HepG2 (cell line): ENCODE measurements around the gene LRRC3B. TPM values are rescaled to one million over a fixed set of nuclear protein-coding genes. Genes with fewer than 3 reads are reported as not detected.

Experiments
- ATAC-seq: fragments of 200-7000 bp; cut with Tn5 transposase; 3 replicates; pipeline ENCODE4 v1.9.1; 2020; ENCODE audit warnings: mild to moderate bottlenecking, moderate library complexity
- BruUV-seq: library from RNA; stranded (reverse); fragments of 400-500 nt; replicated peaks from 2 replicates; lab custom pipeline; 2021; lab: Mats Ljungman, UMichigan
- CTCF ChIA-PET: fragments of 300-600 bp; formaldehyde crosslinking; extraction: SDS; loops from one replicate; lab custom pipeline; 2021; ENCODE audit warnings: low total read pairs, inconsistent platforms, low intra/inter-chr PET ratio; lab: Yijun Ruan, JAX
- POLR2A ChIA-PET: fragments of 350-600 bp; sonication (Branson Sonifier 250); formaldehyde crosslinking; loops from one replicate; lab custom pipeline; 2020; ENCODE audit warnings: antibody characterized with exemption, inconsistent platforms; lab: Yijun Ruan, JAX
- DNase-seq: peaks from one replicate; pipeline ENCODE4 v3.0.0-alpha.2; 2015; ENCODE audit warnings: low spot score
- FAIRE-seq: peaks from 3 replicates; lab custom pipeline; 2011; peaks lifted over from hg19 to GRCh38; lab: Jason Lieb, UNC
- H2AFZ ChIP-seq: one replicate; pipeline ENCODE4 v1.6.1; 2011; ENCODE audit warnings: low read length, inconsistent platforms
- H3K27ac ChIP-seq: fragments of 300-600 bp; 3 replicates; pipeline ENCODE4 v1.8.0; 2011; ENCODE audit warnings: mixed run types, mild to moderate bottlenecking, mixed read lengths, low read length, inconsistent platforms; ENCODE audit not compliant: insufficient read depth; ENCODE audit errors: extremely low read length
- H3K27me3 ChIP-seq, 2 experiments: fragments of 200-600 bp in 1 of 2; 2 replicates in 1 of 2; 3 replicates in 1 of 2; pipeline versions ENCODE4 v1.6.0 to v1.8.0; 2011; ENCODE audit warnings: low read length in 2 of 2, mild to moderate bottlenecking in 2 of 2, moderate library complexity in 2 of 2, inconsistent platforms in 1 of 2; ENCODE audit not compliant: insufficient read depth in 2 of 2, control insufficient read depth in 1 of 2
- H3K36me3 ChIP-seq, 2 experiments: fragments of 200-600 bp in 1 of 2; replicated peaks in 1 of 2; 2 replicates in 1 of 2; 3 replicates in 1 of 2; pipeline versions ENCODE4 v1.5.1 to v1.8.0; 2011; ENCODE audit warnings: low read length in 2 of 2, inconsistent platforms in 1 of 2; ENCODE audit not compliant: insufficient read depth in 2 of 2, control insufficient read depth in 1 of 2
- H3K4me1 ChIP-seq: 2 replicates; pipeline ENCODE4 v1.5.1; 2012; ENCODE audit warnings: low read length, inconsistent platforms; ENCODE audit not compliant: insufficient read depth
- H3K4me2 ChIP-seq: 2 replicates; pipeline ENCODE4 v1.6.0; 2011; ENCODE audit warnings: low read depth, low read length, inconsistent platforms
- H3K4me3 ChIP-seq, 3 experiments: fragments of 200-600 bp in 1 of 3; sonication (generic), shearing (Covaris generic) in 1 of 3; replicated peaks in 1 of 3; 2 replicates each; pipeline ENCODE4 v1.5.1; 2011 to 2016; ENCODE audit warnings: low read length in 3 of 3, inconsistent platforms in 2 of 3, low read depth in 2 of 3, mild to moderate bottlenecking in 2 of 3, control low read depth in 1 of 3, mixed read lengths in 1 of 3; ENCODE audit not compliant: insufficient read depth in 1 of 3
- H3K79me2 ChIP-seq: one replicate; pipeline ENCODE4 v1.6.1; 2011; ENCODE audit warnings: low read length, inconsistent platforms; ENCODE audit not compliant: insufficient read depth
- H3K9ac ChIP-seq: 2 replicates; pipeline ENCODE4 v1.6.0; 2011; ENCODE audit warnings: mild to moderate bottlenecking, low read depth, low read length, inconsistent platforms; ENCODE audit not compliant: insufficient read depth
- H3K9me3 ChIP-seq: 2 replicates; pipeline ENCODE4 v1.5.1; 2012; ENCODE audit warnings: mild to moderate bottlenecking, low read length
- H4K20me1 ChIP-seq: 2 replicates; pipeline ENCODE4 v1.6.0; 2011; ENCODE audit warnings: inconsistent platforms, mild to moderate bottlenecking, low read length, moderate library complexity; ENCODE audit not compliant: insufficient read depth
- EZH2 ChIP-seq: conservative IDR thresholded peaks from 2 replicates; pipeline ENCODE4 v1.6.1; 2012; ENCODE audit warnings: mild to moderate bottlenecking, low read depth, low read length, moderate library complexity
- IKZF4 ChIP-seq: sonication (generic); formaldehyde crosslinking; IDR thresholded peaks from 2 replicates; pipeline ENCODE4 v1.5.1; 2020; ENCODE audit warnings: borderline replicate concordance, mild to moderate bottlenecking, low read depth, missing genetic modification reagents; ENCODE audit errors: not compliant biosample characterization
- NCOA1 ChIP-seq: sonication (generic); formaldehyde crosslinking; IDR thresholded peaks from 2 replicates; pipeline ENCODE4 v1.9.0; 2021; ENCODE audit warnings: missing genetic modification reagents
- NONO ChIP-seq, 2 experiments: fragments of 450-650 bp in 1 of 2; sonication (generic) in 1 of 2; formaldehyde crosslinking in 1 of 2; IDR thresholded peaks in 1 of 2; conservative IDR thresholded peaks in 1 of 2; 2 replicates each; pipeline versions ENCODE4 v1.6.1 to v1.8.0; 2017 to 2022; ENCODE audit warnings: mild to moderate bottlenecking in 1 of 2, missing genetic modification reagents in 1 of 2, moderate library complexity in 1 of 2
- POLR2AphosphoS2 ChIP-seq: IDR thresholded peaks from 2 replicates; pipeline ENCODE4 v1.6.1; 2011; ENCODE audit warnings: low read depth, low read length, improper control_type of control experiment
- SRF ChIP-seq: IDR thresholded peaks from 2 replicates; pipeline ENCODE4 v1.6.1; 2011; ENCODE audit warnings: mild to moderate bottlenecking, low read depth, low read length, moderate library complexity
- ZNF251 ChIP-seq: sonication (generic); formaldehyde crosslinking; IDR thresholded peaks from 2 replicates; pipeline ENCODE4 v1.9.0; 2021; ENCODE audit warnings: mild to moderate bottlenecking, missing genetic modification reagents
- ZNF552 ChIP-seq: sonication (generic); formaldehyde crosslinking; IDR thresholded peaks from 2 replicates; pipeline ENCODE4 v1.9.0; 2022; ENCODE audit warnings: missing genetic modification reagents, mild to moderate bottlenecking, borderline replicate concordance
- ZNF580 ChIP-seq: IDR thresholded peaks from 2 replicates; pipeline ENCODE4 v1.6.1; 2016; ENCODE audit warnings: low read depth, borderline replicate concordance
- ZNF687 ChIP-seq: sonication (generic); formaldehyde crosslinking; IDR thresholded peaks from 2 replicates; pipeline ENCODE4 v1.5.1; 2020; ENCODE audit warnings: mild to moderate bottlenecking, missing genetic modification reagents, moderate library complexity
- ZNF839 ChIP-seq: sonication (generic); formaldehyde crosslinking; IDR thresholded peaks from 2 replicates; pipeline ENCODE4 v1.4.0; 2020; ENCODE audit warnings: missing genetic modification reagents, mild to moderate bottlenecking, borderline replicate concordance
- in situ Hi-C: cut with HindIII; loops from 2 replicates; pipeline ENCODE4 v1.10.0; 2017; ENCODE audit warnings: low pct_unique_long_range_greater_than_20kb; ENCODE audit not compliant: extremely low pct_ligation_motif_present
- intact Hi-C: fragments of 100-400 bp; cut with micrococcal nuclease; formaldehyde crosslinking; loops from one replicate; pipeline ENCODE4 v1.10.0; 2022; ENCODE audit not compliant: unreplicated experiment
- polyA plus RNA-seq, 8 experiments: library from polyadenylated mRNA; depleted of rRNA in 3 of 8; stranded (reverse) in 7 of 8; unstranded in 1 of 8; fragments of >200 nt; fragmentation: Illumina TruSeq in 4 of 8; extraction: Trizol in 4 of 8; gene quantifications; 2 replicates each; pipeline versions ENCODE4 v1.2.1 to v1.2.3, GENCODE V29; 2011 to 2016; ENCODE audit warnings: low read depth in 4 of 8, missing spikeins in 1 of 8, mixed read lengths in 1 of 8; ENCODE audit not compliant: insufficient read depth in 1 of 8
- total RNA-seq, 5 experiments: library from RNA; depleted of rRNA; stranded (reverse); fragments of >200 nt; fragmentation: Illumina TruSeq; extraction: Trizol; gene quantifications; 2 replicates each; pipeline ENCODE4 v1.2.3, GENCODE V29; 2016; ENCODE audit warnings: low read depth in 1 of 5

Gene LRRC3B
- total and polyA plus RNA-seq, 2 of the 13 experiments (the other 11 are each of a cell fraction or from before 2014, with no cell fraction given) = not detected

- H3K4me2 ChIP-seq = no peak overlapping the region
- no peaks in the 10 kb centered on the region for H4K20me1 ChIP-seq
- H3K79me2 ChIP-seq = no peaks in the 10 kb centered on the region
- ChIA-PET POLR2A (no interaction called here), CTCF (no interaction called here)
- FAIRE-seq = no peak
- H3K4me3 ChIP-seq = no peak overlapping the region
- no peaks in the 10 kb centered on the region for H3K27me3 ChIP-seq
- H3K9ac ChIP-seq = no peak overlapping the region
- DNase-seq = no peak
- H3K4me1 ChIP-seq = no peaks in the 10 kb centered on the region
- H2AFZ ChIP-seq = no peak overlapping the region
- H3K27ac ChIP-seq = no peak overlapping the region
- H3K36me3 ChIP-seq = no peaks in the 10 kb centered on the region
- no peaks in the 10 kb centered on the region for H3K9me3 ChIP-seq
- TF ChIP-seq NCOA1 (CRISPR knock-in tag) (no peak), ZNF839 (CRISPR knock-in tag) (no peak), ZNF552 (CRISPR knock-in tag) (no peak), EZH2 (no peak), ZNF251 (CRISPR knock-in tag) (no peak), ZNF687 (CRISPR knock-in tag) (no peak), ZNF580 (CRISPR knock-in tag) (no peak), POLR2AphosphoS2 (no peak), SRF (no peak), IKZF4 (CRISPR knock-in tag) (no peak), NONO (IDR thresholded peaks at IDR 0.05) (no peak), NONO (CRISPR knock-in tag; conservative IDR thresholded peaks at IDR 0.05) (no peak)
- TF ChIP-seq, all 625 proteins: peak for 0
- no TSS peak for BruUV-seq
- in situ Hi-C loops (no loop called here), intact Hi-C loops (no loop called here)
- no peak for ATAC-seq
Observed at GRCh38 chr3:26637698-26638097, 15.1 kb downstream of the LRRC3B start.
